Muscle layer of duodenum (tissue), 2 donors: ENCODE results near the gene TRIM71.
"Not testable (repeated sequence)": the region's sequence is repeated elsewhere in the genome, so short reads cannot be mapped to it uniquely, and the experiment has no call there.

Source experiments
- H3K27ac ChIP-seq: one replicate; pipeline ENCODE4 v1.7.0; 2013; ENCODE audit warnings: mild to moderate bottlenecking, low read length
- H3K27me3 ChIP-seq: one replicate; pipeline ENCODE4 v1.7.0; 2013; ENCODE audit warnings: low read depth, mild to moderate bottlenecking, control low read depth, low read length
- H3K36me3 ChIP-seq, 2 donors: one replicate each; pipeline ENCODE4 v1.7.0; 2013; ENCODE audit warnings: low read length in 2 of 2, control low read depth in 1 of 2, mild to moderate bottlenecking in 1 of 2; ENCODE audit not compliant: insufficient read depth in 2 of 2, control insufficient read depth in 1 of 2
- H3K4me1 ChIP-seq, 2 donors: one replicate each; pipeline ENCODE4 v1.7.0; 2013; ENCODE audit warnings: low read length in 2 of 2, mild to moderate bottlenecking in 2 of 2, control low read depth in 1 of 2, moderate library complexity in 1 of 2; ENCODE audit not compliant: insufficient read depth in 2 of 2, control insufficient read depth in 1 of 2
- H3K4me3 ChIP-seq, 2 donors: one replicate each; pipeline ENCODE4 v1.7.0; 2013; ENCODE audit warnings: low read length in 2 of 2, low read depth in 1 of 2, mild to moderate bottlenecking in 1 of 2
- H3K9me3 ChIP-seq, 2 donors: one replicate each; pipeline ENCODE4 v1.7.0; 2013; ENCODE audit warnings: low read length in 2 of 2, control low read depth in 1 of 2, mild to moderate bottlenecking in 1 of 2; ENCODE audit not compliant: control insufficient read depth in 1 of 2
- donor health status: healthy.

TRIM71 gene

GRCh38 chr3:32797776-32798175, 20.0 kb upstream of the TRIM71 start:
- no peaks in the 10 kb centered on the region for H3K36me3 ChIP-seq
- H3K4me3 ChIP-seq = no peak overlapping the region
- H3K27me3 ChIP-seq = no peaks in the 10 kb centered on the region
- H3K27ac ChIP-seq = no peak overlapping the region
- H3K9me3 ChIP-seq = no peaks in the 10 kb centered on the region
- H3K4me1 ChIP-seq = no peaks in the 10 kb centered on the region

- H3K27me3 ChIP-seq, H3K4me1 ChIP-seq, H3K27ac ChIP-seq, H3K36me3 ChIP-seq, H3K4me3 ChIP-seq, H3K9me3 ChIP-seq: not testable (repeated sequence)
Observed at GRCh38 chr3:32801440-32801839, 16.4 kb upstream of the TRIM71 start.

DNA sequence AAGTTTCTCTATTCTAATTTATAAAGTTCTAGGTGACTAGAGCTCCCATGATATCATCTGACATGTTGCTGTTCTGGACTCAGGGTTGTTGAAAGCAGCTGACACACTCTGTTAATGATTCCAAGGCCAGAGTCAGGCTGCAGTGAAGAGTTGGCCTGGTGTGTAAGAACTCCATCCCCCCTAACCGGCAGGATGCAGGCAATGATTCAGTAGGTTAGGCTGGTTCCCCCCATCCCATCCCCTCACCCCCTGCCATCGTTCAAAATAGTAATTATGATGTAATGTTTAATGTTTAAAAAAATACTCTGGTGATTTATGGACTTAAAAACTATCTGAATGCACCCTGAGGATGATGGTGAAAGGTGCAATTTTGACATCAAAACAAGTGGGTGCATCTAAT, 4.6 kb upstream of the TRIM71 start:
- H3K4me1 ChIP-seq = peaks cover 0 to 17% of the 10 kb centered on the region in 2 donors
- no peaks in the 10 kb centered on the region for H3K9me3 ChIP-seq
- no peaks in the 10 kb centered on the region for H3K36me3 ChIP-seq
- H3K4me3 ChIP-seq = no peak overlapping the region
- no peaks in the 10 kb centered on the region for H3K27me3 ChIP-seq
- H3K27ac ChIP-seq = no peak overlapping the region

- peaks cover 9% of the 10 kb centered on the region for H3K27me3 ChIP-seq
- peaks cover 0 to 23% of the 10 kb centered on the region in 2 donors for H3K4me1 ChIP-seq
- H3K27ac ChIP-seq = no peak overlapping the region
- H3K9me3 ChIP-seq = peaks cover 0 to 2% of the 10 kb centered on the region in 2 donors
- no peak overlapping the region for H3K4me3 ChIP-seq
- no peaks in the 10 kb centered on the region for H3K36me3 ChIP-seq
Observed at GRCh38 chr3:32814361-32814760, 3.4 kb upstream of the TRIM71 start.

- peaks cover 0 to 23% of the 10 kb centered on the region in 2 donors for H3K4me1 ChIP-seq
- H3K36me3 ChIP-seq = no peaks in the 10 kb centered on the region
- H3K27ac ChIP-seq = no peak overlapping the region
- H3K9me3 ChIP-seq = peaks cover 0 to 3% of the 10 kb centered on the region in 2 donors
- H3K4me3 ChIP-seq = no peak overlapping the region
- H3K27me3 ChIP-seq = peaks cover 24% of the 10 kb centered on the region
Observed at GRCh38 chr3:32815841-32816438, 1.9 kb upstream of the TRIM71 start.

- Histone ChIP-seq H3K4me3 (peak overlapping the region; percentile 33 to 63), H3K4me1 (peaks cover 0 to 23% of the 10 kb centered on the region in 2 donors), H3K36me3 (no peaks in the 10 kb centered on the region), H3K27me3 (peaks cover 30% of the 10 kb centered on the region), H3K27ac (no peak overlapping the region), H3K9me3 (peaks cover 0 to 3% of the 10 kb centered on the region in 2 donors)
Observed at GRCh38 chr3:32816439-32817256, 1.1 kb upstream of the TRIM71 start.

- Histone ChIP-seq H3K9me3 (peaks cover 0 to 3% of the 10 kb centered on the region in 2 donors), H3K4me3 (peak overlapping the region in 1 of 2 donors; percentile 63), H3K27ac (no peak overlapping the region), H3K36me3 (no peaks in the 10 kb centered on the region), H3K27me3 (peaks cover 35% of the 10 kb centered on the region), H3K4me1 (peaks cover 0 to 23% of the 10 kb centered on the region in 2 donors)
Observed at GRCh38 chr3:32817257-32817557, 590 bp upstream of the TRIM71 start.

DNA sequence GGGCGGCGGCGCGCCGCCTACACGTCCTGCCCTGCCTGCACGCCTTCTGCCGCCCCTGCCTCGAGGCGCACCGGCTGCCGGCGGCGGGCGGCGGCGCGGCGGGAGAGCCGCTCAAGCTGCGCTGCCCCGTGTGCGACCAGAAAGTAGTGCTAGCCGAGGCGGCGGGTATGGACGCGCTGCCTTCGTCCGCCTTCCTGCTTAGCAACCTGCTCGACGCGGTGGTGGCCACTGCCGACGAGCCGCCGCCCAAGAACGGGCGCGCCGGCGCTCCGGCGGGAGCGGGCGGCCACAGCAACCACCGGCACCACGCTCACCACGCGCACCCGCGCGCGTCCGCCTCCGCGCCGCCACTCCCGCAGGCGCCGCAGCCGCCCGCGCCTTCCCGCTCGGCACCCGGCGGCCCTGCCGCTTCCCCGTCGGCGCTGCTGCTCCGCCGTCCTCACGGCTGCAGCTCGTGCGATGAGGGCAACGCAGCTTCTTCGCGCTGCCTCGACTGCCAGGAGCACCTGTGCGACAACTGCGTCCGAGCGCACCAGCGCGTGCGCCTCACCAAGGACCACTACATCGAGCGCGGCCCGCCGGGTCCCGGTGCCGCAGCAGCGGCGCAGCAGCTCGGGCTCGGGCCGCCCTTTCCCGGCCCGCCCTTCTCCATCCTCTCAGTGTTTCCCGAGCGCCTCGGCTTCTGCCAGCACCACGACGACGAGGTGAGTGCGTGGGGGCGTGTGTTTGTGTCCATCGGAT, 602 bp downstream of the TRIM71 start:
- H3K36me3 ChIP-seq = no peaks in the 10 kb centered on the region
- H3K27me3 ChIP-seq = peaks cover 36% of the 10 kb centered on the region
- peak overlapping the region in 1 of 2 donors; percentile 63 for H3K4me3 ChIP-seq
- H3K27ac ChIP-seq = no peak overlapping the region
- H3K9me3 ChIP-seq = peaks cover 0 to 3% of the 10 kb centered on the region in 2 donors
- peaks cover 0 to 23% of the 10 kb centered on the region in 2 donors for H3K4me1 ChIP-seq

DNA sequence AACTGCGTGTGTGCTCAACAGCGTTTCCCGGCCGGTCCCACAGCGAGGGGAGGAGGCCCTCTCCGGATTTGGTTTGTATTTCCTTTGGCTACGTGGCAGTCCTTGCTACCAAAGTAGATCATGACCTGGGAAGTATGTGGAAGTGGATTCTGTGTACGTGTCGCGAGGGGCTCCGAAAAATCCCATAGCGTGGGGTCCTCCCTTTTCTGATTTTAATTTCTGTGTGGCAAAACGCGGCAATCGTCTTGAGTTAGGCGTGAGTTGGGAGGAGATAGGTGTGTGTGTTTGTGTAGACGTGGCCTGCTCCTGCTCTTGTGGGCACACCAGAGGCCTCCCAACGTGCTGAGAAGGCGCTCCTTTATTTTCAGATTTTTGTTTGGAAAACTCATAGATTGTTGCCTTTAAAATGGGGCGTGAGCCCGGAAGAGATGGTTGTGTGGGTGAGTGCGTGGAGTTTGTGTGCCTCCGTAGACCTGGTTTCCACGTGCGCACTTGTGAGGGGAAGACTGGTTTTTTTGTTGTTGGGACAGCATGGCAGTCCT, 1.2 kb downstream of the TRIM71 start:
- Histone ChIP-seq H3K27ac (no peak overlapping the region), H3K4me3 (no peak overlapping the region), H3K36me3 (no peaks in the 10 kb centered on the region), H3K27me3 (peaks cover 36% of the 10 kb centered on the region), H3K4me1 (peaks cover 0 to 23% of the 10 kb centered on the region in 2 donors), H3K9me3 (peaks cover 0 to 3% of the 10 kb centered on the region in 2 donors)

- Histone ChIP-seq H3K27ac (no peak overlapping the region), H3K27me3 (peaks cover 36% of the 10 kb centered on the region), H3K4me1 (peaks cover 0 to 23% of the 10 kb centered on the region in 2 donors), H3K4me3 (no peak overlapping the region), H3K9me3 (peaks cover 0 to 3% of the 10 kb centered on the region in 2 donors), H3K36me3 (no peaks in the 10 kb centered on the region)
Observed at GRCh38 chr3:32819551-32820348, 2.0 kb downstream of the TRIM71 start.
